ENCODE measurements around the gene LONP1.

DNA sequence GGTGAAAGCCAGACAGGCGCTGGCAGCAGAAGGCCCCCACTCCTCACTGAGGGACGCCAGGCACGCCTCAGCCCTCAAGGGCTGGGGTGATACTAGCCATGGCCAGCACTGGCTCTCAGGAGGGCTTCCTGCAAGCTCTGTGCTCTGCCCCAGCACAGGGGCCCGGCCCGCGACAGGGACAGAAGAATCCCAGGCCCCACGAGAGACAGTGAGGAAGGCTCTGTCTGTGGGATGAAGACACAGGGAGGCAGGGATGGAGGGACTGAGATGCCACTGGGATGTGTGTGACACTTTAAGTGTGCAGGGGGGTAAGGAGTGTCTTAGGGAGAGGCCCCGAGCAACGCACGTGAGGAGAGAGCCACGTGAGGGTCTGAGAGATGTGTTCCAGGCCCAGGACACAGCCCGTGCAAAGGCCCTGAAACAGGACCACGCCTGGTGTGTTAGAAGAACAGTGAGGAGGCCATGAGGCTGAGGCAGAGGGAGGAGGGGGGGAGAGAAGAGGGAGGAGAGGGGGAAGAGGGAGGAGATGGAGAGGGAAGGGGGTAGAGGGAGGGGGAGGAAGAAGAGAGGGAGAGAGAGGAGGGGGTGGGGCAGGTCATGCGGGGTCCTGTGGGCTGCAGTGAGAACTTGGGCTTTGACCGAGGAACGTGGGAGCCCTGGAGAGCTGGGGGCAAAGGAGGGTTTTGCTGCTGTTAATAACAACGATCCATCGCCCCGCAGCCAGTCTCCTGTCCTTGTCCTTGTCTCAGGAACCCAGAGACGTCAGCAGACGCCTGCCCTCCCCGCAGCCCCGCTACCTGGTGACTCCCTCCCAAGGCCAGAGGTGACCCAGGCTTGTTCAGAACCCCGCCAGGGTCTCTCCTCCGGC is 22.7 kb downstream of the LONP1 start:
- TF ChIP-seq, protein P1, sequence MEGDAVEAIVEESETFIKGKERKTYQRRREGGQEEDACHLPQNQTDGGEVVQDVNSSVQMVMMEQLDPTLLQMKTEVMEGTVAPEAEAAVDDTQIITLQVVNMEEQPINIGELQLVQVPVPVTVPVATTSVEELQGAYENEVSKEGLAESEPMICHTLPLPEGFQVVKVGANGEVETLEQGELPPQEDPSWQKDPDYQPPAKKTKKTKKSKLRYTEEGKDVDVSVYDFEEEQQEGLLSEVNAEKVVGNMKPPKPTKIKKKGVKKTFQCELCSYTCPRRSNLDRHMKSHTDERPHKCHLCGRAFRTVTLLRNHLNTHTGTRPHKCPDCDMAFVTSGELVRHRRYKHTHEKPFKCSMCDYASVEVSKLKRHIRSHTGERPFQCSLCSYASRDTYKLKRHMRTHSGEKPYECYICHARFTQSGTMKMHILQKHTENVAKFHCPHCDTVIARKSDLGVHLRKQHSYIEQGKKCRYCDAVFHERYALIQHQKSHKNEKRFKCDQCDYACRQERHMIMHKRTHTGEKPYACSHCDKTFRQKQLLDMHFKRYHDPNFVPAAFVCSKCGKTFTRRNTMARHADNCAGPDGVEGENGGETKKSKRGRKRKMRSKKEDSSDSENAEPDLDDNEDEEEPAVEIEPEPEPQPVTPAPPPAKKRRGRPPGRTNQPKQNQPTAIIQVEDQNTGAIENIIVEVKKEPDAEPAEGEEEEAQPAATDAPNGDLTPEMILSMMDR (IDR thresholded peaks at IDR 0.05; ENCODE audit: low read depth, low read length), result no peak
- no peak for TF ChIP-seq POLR2A (IDR thresholded peaks at IDR 0.05; ENCODE audit: extremely low read depth, insufficient read length)

Data from NB4 (cell line).